ENCODE data around the gene DLG1. TPM values are rescaled to one million over a fixed set of nuclear protein-coding genes. Genes with fewer than 3 reads are reported as not detected.
"Not testable (repeated sequence)": the region's sequence is repeated elsewhere in the genome, so short reads cannot be mapped to it uniquely, and the experiment has no call there.

Gene DLG1
- polyA plus RNA-seq, 3 donors, result 76.8 to 88.8 (median 86.3) TPM

GRCh38 chr3:197292083-197292646 is 6.2 kb downstream of the DLG1 start:
- no peak for DNase-seq

DNA sequence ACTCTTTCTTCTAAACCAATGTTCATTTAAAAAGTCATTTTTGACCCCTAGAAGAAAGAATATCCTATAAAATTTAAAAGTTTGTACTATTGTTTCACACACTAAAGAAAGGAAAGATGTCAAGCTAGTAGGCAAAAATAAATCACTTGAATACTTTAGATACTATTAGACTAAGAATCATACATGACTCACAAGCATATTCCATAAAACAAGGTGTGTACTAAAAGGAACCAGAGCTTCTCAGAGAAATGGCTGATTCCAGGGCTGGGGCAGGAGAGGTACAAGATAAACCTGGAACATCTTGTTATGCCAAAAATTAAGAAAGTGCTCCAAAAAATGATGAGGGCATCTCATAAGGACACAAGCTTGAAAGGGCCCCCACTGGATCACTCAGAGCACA is 8.7 kb downstream of the DLG1 start:
- DNase-seq, result no peak

- DNase-seq, result no peak
Observed at GRCh38 chr3:197286678-197287077, 11.7 kb downstream of the DLG1 start.

DNA sequence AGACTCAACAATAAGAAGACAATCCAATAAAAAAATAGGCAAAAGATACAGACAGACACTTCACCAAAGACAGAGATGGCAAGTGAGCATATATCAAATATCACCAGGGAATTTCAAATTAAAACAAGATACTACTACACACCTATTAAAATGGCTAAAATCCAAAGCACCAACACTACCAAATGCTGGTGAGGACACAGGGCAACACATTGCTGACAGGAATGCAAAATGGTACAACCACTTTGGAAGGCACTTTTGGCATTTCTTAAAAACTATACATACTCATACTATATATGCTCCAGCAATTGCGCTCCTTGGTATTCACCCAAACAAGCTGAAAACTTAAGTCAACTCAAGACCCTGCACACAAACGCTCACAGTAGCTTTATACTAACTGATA is 12.9 kb downstream of the DLG1 start:
- no peak for DNase-seq

- DNase-seq, result no peak
Observed at GRCh38 chr3:197283045-197283444, 15.4 kb downstream of the DLG1 start.

GRCh38 chr3:197281849-197282248 is 16.6 kb downstream of the DLG1 start:
- DNase-seq, result no peak

- no peak for DNase-seq
Observed at GRCh38 chr3:197280156-197280555, 18.3 kb downstream of the DLG1 start.

- DNase-seq, result no peak
Observed at GRCh38 chr3:197278933-197279332, 19.5 kb downstream of the DLG1 start.

DNA sequence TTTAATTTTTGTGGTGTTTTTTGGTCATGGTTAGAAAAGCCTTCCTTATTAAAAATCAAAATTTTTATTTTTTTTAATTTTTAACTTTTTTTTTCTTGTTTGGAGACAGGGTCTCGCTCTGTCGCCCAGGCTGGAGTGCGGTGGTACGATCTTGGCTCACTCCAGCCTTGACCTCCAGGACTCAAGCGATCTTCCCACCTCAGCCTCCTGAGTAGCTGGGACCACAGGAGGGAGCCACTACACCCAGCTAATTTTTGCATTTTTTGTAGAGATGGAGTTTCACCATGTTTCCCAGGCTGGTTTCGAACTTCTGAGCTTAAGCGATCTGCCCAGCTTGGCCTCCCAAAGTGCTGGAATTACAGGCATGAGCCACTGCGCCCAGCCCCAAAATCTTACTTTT is 21.6 kb downstream of the DLG1 start:
- not testable (repeated sequence) for DNase-seq

DNA sequence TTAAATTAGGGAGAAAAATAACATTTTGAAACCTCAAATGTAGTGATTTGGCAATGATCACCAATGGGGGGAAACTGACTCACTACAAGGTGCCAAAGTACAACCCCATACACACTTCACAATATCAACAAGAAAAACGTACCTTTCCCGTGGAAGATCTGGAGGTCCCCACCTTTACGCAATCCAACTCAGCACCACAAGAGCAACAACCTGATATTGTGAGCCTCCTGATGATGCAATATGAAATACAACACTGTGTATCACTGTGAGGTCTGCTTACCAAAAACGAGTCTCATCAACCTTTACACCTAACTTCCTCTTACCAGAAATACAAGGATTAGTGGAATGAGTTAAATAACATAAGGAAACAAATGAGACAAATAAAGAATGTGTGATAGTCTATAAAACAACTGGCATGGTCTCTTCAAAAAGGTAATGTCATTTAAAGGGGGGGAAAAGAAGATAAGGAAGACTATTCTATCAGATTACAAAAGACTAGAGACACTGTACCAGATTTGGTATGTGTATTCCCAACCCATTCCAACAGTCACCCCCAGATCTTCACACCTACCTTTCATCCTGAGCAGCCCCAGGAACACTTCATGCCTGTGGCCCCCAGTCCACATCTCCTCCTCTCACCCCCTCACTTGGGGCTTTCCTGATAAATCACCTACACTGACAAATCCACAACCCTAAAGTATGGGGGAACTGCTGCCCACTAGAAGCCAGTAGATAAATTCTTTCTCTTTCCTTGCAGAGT is 27.7 kb downstream of the DLG1 start:
- DNase-seq, result no peak

GRCh38 chr3:197269024-197269423 is 29.4 kb downstream of the DLG1 start:
- no peak for DNase-seq

- DNase-seq, result no peak
Observed at GRCh38 chr3:197268294-197268693, 30.1 kb downstream of the DLG1 start.

GRCh38 chr3:197266331-197266730 is 32.1 kb downstream of the DLG1 start:
- no peak for DNase-seq

DNA sequence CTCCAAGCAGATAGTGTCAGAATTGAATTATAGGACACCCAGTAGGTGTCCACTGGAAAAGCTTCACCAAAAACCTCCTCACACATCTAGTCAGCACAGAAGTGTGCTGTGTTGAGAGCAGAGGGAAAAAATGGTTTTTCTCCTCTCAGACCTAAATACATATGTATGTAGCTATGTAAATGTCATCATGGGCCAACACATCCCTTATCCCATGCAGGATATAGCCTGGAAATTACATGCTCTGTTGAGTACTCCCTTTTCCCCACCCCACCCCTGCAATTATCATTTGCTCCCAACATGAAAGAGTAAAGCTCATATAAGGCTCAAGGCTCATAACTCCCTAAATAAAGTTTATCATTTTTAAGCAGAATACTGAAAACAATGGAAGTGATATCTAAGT is 35.7 kb downstream of the DLG1 start:
- DNase-seq, result no peak

GRCh38 chr3:197261164-197261509 is 37.3 kb downstream of the DLG1 start:
- no peak for DNase-seq

- DNase-seq, result no peak
Observed at GRCh38 chr3:197260491-197261163, 37.8 kb downstream of the DLG1 start.

- DNase-seq, result no peak
Observed at GRCh38 chr3:197259096-197259495, 39.3 kb downstream of the DLG1 start.

DNA sequence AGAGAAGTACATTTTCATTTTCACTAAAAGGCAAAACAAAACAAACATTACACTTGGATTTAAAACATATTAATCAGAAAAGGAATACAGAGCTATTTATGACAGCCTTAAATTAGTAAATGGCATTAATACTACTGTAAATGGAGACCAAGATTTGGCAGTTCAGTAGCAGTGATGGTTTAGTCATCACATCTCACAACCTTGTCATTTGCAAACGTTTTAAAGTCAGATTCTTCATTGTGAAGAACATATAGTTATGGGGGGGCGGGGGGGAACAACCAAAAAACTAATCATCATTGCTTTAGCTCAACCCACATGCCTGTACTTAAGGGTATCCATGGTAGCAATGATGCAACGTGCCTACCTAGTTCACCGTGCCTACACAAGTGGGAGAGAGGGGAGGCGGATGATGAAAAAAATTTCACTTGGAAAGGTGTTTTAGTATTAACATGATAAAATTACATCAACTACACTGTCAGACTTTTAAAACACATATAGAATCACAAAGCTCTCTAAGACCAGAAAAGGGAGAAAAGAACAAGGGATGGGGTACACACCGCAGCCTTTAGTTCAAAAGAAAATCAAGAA is 40.1 kb downstream of the DLG1 start:
- DNase-seq, result no peak

DNA sequence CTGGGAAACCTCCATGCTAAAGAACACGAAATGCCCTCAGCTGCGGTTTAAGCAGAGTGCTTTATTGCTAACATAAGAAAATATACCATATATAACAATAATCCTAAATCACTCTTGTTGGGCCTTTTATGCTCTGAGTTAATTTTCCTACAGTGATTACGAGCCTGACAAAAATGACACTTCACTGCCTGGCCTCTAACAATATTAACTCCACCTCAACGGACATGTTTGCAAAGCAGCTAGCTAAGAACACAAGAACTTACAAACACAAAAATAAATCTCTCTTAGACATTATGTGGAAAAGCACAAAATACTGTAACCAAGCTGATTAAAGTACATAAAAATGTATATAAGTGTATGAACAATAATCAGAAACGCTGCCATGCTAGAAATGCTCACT is 40.7 kb downstream of the DLG1 start:
- DNase-seq, result no peak

DNA sequence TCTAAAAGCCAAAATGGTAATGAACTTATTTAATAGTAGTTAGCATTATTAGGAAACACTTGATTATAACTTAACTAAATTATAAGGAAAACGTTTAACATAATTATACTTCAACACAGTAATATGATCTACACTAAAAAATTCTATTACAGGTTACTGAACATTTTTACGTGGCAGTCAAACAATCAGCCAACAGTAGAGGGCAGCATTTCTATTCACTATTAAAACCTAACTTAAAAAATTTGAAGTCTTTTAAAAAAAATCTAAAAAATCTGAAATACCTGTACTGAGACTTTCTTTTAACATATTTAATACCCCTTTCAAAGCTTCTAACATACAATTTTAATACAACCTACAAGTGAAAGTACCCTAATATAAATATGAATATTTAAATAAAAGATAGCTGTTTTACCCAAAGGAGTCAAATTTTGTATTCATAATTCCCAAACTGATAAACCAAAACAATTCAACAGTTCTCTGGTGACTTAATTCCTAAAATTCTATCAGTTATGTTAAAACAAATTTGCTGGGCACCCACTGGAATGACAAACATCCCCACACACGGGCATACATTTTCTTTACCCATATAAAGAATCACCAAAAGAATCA is 41.5 kb downstream of the DLG1 start:
- DNase-seq, result peak; percentile 48

DNA sequence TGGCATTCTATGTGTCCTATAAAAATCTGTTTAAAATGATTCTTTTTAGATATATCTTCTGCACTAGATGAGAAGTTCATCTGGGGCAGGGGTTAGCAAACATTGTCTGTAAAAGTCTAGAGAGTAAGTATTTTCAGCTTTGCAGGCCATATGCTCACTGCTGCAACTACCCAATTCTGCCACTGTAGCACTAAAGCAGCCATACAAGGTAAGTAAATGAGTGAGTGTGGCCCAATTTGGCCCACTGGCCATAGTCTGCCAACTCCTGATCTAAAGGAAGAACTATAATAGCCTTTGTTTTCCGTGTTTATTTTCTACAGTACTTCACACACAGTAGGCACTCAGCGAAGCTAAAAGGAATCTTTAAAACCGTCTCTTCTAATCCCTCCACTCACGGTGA is 42.3 kb downstream of the DLG1 start:
- DNase-seq, result no peak

DNA sequence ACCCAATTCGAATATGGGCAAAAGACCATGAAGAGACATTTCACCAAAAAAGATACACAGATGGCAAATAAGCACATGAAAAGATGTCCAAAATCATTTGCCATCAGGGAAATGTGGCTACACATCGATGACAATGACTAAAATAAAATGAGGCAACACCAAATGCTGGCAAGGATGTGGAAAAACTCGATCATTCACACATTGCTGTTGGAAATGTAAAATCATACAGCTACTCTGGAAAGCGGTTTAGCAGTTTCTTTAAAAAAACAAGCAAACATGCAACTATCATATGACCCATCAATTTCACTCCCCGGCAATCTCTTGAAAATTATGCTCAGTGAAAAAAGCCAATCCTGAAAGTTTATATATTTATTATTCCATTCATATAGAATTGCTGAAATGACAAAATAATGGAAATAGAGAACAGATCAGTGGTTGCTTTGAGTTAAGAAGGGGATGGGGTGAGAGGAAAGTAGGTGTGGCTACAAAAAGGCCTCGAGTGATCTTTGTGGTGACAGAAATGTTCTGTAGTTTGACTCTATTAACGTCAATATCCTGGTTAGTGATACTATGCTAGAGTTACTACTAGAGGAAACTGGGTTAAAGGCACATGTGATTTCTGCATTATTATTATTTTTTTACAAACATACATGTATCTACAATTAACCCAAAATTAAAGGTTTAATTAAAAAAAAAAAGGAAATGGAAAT is 45.0 kb downstream of the DLG1 start:
- DNase-seq, result no peak
